Ishikawa (cell line): ENCODE measurements around the gene ITGA11.

Experiments used
- CEBPB ChIP-seq: IDR thresholded peaks from 2 replicates; pipeline ENCODE4 v1.6.1; 2012
- CREB1 ChIP-seq: IDR thresholded peaks from 2 replicates; pipeline ENCODE4 v1.6.1; 2012; ENCODE audit warnings: low read depth
- EGR1 ChIP-seq: IDR thresholded peaks from 2 replicates; pipeline ENCODE4 v1.6.1; 2012
- EP300 ChIP-seq: IDR thresholded peaks from 2 replicates; pipeline ENCODE4 v1.6.1; 2012; ENCODE audit warnings: borderline replicate concordance
- FOXM1 ChIP-seq: IDR thresholded peaks from 2 replicates; pipeline ENCODE4 v1.6.1; 2012; ENCODE audit warnings: low read depth, borderline replicate concordance
- MAX ChIP-seq: IDR thresholded peaks from 2 replicates; pipeline ENCODE4 v1.6.1; 2012
- NFIC ChIP-seq: IDR thresholded peaks from 2 replicates; pipeline ENCODE4 v1.6.1; 2012
- RAD21 ChIP-seq: IDR thresholded peaks from 2 replicates; pipeline ENCODE4 v1.6.1; 2012; ENCODE audit warnings: low read depth
- REST ChIP-seq: IDR thresholded peaks from 2 replicates; pipeline ENCODE4 v1.6.1; 2012; ENCODE audit warnings: low read depth, mild to moderate bottlenecking
- TAF1 ChIP-seq: IDR thresholded peaks from 2 replicates; pipeline ENCODE4 v1.6.1; 2012; ENCODE audit warnings: low read depth, mild to moderate bottlenecking
- TCF12 ChIP-seq: IDR thresholded peaks from 2 replicates; pipeline ENCODE4 v1.6.1; 2012; ENCODE audit warnings: low read depth
- TEAD4 ChIP-seq: IDR thresholded peaks from 2 replicates; pipeline ENCODE4 v1.6.1; 2012
- USF1 ChIP-seq: IDR thresholded peaks from 2 replicates; pipeline ENCODE4 v1.6.1; 2012
- YY1 ChIP-seq: IDR thresholded peaks from 2 replicates; pipeline ENCODE4 v1.6.1; 2012; ENCODE audit warnings: low read depth
- ZBTB7A ChIP-seq: IDR thresholded peaks from 2 replicates; pipeline ENCODE4 v1.6.1; 2012; ENCODE audit warnings: low read depth

ITGA11 gene

GRCh38 chr15:68387381-68388143 lies 44.4 kb downstream of the ITGA11 start:
- TF ChIP-seq ZBTB7A (no peak), EGR1 (no peak), TAF1 (no peak), USF1 (no peak), CEBPB (no peak), REST (no peak), TEAD4 (no peak), MAX (no peak), NFIC (no peak), EP300 (no peak), FOXM1 (no peak)

GRCh38 chr15:68386587-68387288 lies 45.2 kb downstream of the ITGA11 start:
- TF ChIP-seq TEAD4 (no peak), USF1 (no peak), NFIC (no peak), TAF1 (no peak), ZBTB7A (no peak), EGR1 (no peak), TCF12 (no peak)

- TF ChIP-seq FOXM1 (no peak), EGR1 (no peak), EP300 (no peak), USF1 (no peak), TEAD4 (no peak), YY1 (no peak), ZBTB7A (no peak), CEBPB (no peak), TAF1 (no peak), REST (no peak), CREB1 (no peak), TCF12 (no peak), MAX (no peak), NFIC (no peak), RAD21 (no peak)
Measured at GRCh38 chr15:68385671-68386586, 46.0 kb downstream of the ITGA11 start.

- TF ChIP-seq TCF12 (no peak), FOXM1 (no peak), ZBTB7A (no peak), CREB1 (no peak), REST (no peak), MAX (no peak), EGR1 (no peak), TAF1 (no peak), NFIC (no peak), TEAD4 (no peak), RAD21 (no peak), EP300 (no peak), YY1 (no peak), CEBPB (no peak), USF1 (no peak)
Measured at GRCh38 chr15:68385240-68385561, 46.8 kb downstream of the ITGA11 start.
